HepG2 (cell line): ENCODE data around the gene CDYL. TPM values are rescaled to one million over a fixed set of nuclear protein-coding genes. Genes with fewer than 3 reads are reported as not detected.

Experiments used
- ATAC-seq: fragments of 200-7000 bp; cut with Tn5 transposase; 3 replicates; pipeline ENCODE4 v1.9.1; 2020; ENCODE audit warnings: mild to moderate bottlenecking, moderate library complexity
- BruUV-seq: library from RNA; stranded (reverse); fragments of 400-500 nt; replicated peaks from 2 replicates; lab custom pipeline; 2021; lab: Mats Ljungman, UMichigan
- CTCF ChIA-PET: fragments of 300-600 bp; formaldehyde crosslinking; extraction: SDS; loops from one replicate; lab custom pipeline; 2021; ENCODE audit warnings: low total read pairs, inconsistent platforms, low intra/inter-chr PET ratio; lab: Yijun Ruan, JAX
- POLR2A ChIA-PET: fragments of 350-600 bp; sonication (Branson Sonifier 250); formaldehyde crosslinking; loops from one replicate; lab custom pipeline; 2020; ENCODE audit warnings: antibody characterized with exemption, inconsistent platforms; lab: Yijun Ruan, JAX
- DNase-seq: peaks from one replicate; pipeline ENCODE4 v3.0.0-alpha.2; 2015; ENCODE audit warnings: low spot score
- FAIRE-seq: peaks from 3 replicates; lab custom pipeline; 2011; peaks lifted over from hg19 to GRCh38; lab: Jason Lieb, UNC
- H2AFZ ChIP-seq: one replicate; pipeline ENCODE4 v1.6.1; 2011; ENCODE audit warnings: low read length, inconsistent platforms
- H3K27ac ChIP-seq: fragments of 300-600 bp; 3 replicates; pipeline ENCODE4 v1.8.0; 2011; ENCODE audit warnings: mixed run types, mild to moderate bottlenecking, mixed read lengths, low read length, inconsistent platforms; ENCODE audit not compliant: insufficient read depth; ENCODE audit errors: extremely low read length
- H3K27me3 ChIP-seq, 2 experiments: fragments of 200-600 bp in 1 of 2; 2 replicates in 1 of 2; 3 replicates in 1 of 2; pipeline versions ENCODE4 v1.6.0 to v1.8.0; 2011; ENCODE audit warnings: low read length in 2 of 2, mild to moderate bottlenecking in 2 of 2, moderate library complexity in 2 of 2, inconsistent platforms in 1 of 2; ENCODE audit not compliant: insufficient read depth in 2 of 2, control insufficient read depth in 1 of 2
- H3K36me3 ChIP-seq, 2 experiments: fragments of 200-600 bp in 1 of 2; replicated peaks in 1 of 2; 2 replicates in 1 of 2; 3 replicates in 1 of 2; pipeline versions ENCODE4 v1.5.1 to v1.8.0; 2011; ENCODE audit warnings: low read length in 2 of 2, inconsistent platforms in 1 of 2; ENCODE audit not compliant: insufficient read depth in 2 of 2, control insufficient read depth in 1 of 2
- H3K4me1 ChIP-seq: 2 replicates; pipeline ENCODE4 v1.5.1; 2012; ENCODE audit warnings: low read length, inconsistent platforms; ENCODE audit not compliant: insufficient read depth
- H3K4me2 ChIP-seq: 2 replicates; pipeline ENCODE4 v1.6.0; 2011; ENCODE audit warnings: low read depth, low read length, inconsistent platforms
- H3K4me3 ChIP-seq, 3 experiments: fragments of 200-600 bp in 1 of 3; sonication (generic), shearing (Covaris generic) in 1 of 3; replicated peaks in 1 of 3; 2 replicates each; pipeline ENCODE4 v1.5.1; 2011 to 2016; ENCODE audit warnings: low read length in 3 of 3, inconsistent platforms in 2 of 3, low read depth in 2 of 3, mild to moderate bottlenecking in 2 of 3, control low read depth in 1 of 3, mixed read lengths in 1 of 3; ENCODE audit not compliant: insufficient read depth in 1 of 3
- H3K79me2 ChIP-seq: one replicate; pipeline ENCODE4 v1.6.1; 2011; ENCODE audit warnings: low read length, inconsistent platforms; ENCODE audit not compliant: insufficient read depth
- H3K9ac ChIP-seq: 2 replicates; pipeline ENCODE4 v1.6.0; 2011; ENCODE audit warnings: mild to moderate bottlenecking, low read depth, low read length, inconsistent platforms; ENCODE audit not compliant: insufficient read depth
- H3K9me3 ChIP-seq: 2 replicates; pipeline ENCODE4 v1.5.1; 2012; ENCODE audit warnings: mild to moderate bottlenecking, low read length
- H4K20me1 ChIP-seq: 2 replicates; pipeline ENCODE4 v1.6.0; 2011; ENCODE audit warnings: inconsistent platforms, mild to moderate bottlenecking, low read length, moderate library complexity; ENCODE audit not compliant: insufficient read depth
- ISX ChIP-seq: sonication (generic); formaldehyde crosslinking; conservative IDR thresholded peaks from 2 replicates; pipeline ENCODE4 v1.5.0; 2020; ENCODE audit warnings: missing genetic modification reagents
- KDM5B ChIP-seq: sonication (generic); formaldehyde crosslinking; IDR thresholded peaks from 2 replicates; pipeline ENCODE4 v1.4.0; 2020; ENCODE audit warnings: missing genetic modification reagents, mild to moderate bottlenecking, borderline replicate concordance
- PITX1 ChIP-seq: sonication (generic); formaldehyde crosslinking; IDR thresholded peaks from 2 replicates; pipeline ENCODE4 v1.5.1; 2020; ENCODE audit warnings: mild to moderate bottlenecking, missing genetic modification reagents
- RAD51 ChIP-seq: fragments of 450-650 bp; IDR thresholded peaks from 2 replicates; pipeline ENCODE4 v1.6.1; 2016; ENCODE audit warnings: borderline replicate concordance
- TEAD3 ChIP-seq: optimal IDR thresholded peaks from 2 replicates; pipeline ENCODE3; 2016; ENCODE audit warnings: borderline replicate concordance
- ZFYVE20 ChIP-seq: sonication (generic); formaldehyde crosslinking; IDR thresholded peaks from 2 replicates; pipeline ENCODE4 v1.8.0; 2023; ENCODE audit warnings: low read depth, mild to moderate bottlenecking, moderate library complexity, missing genetic modification reagents, borderline replicate concordance
- ZNF790 ChIP-seq: sonication (generic); formaldehyde crosslinking; IDR thresholded peaks from 2 replicates; pipeline ENCODE4 v1.8.0; 2022; ENCODE audit warnings: missing genetic modification reagents, mild to moderate bottlenecking, borderline replicate concordance
- ZNF891 ChIP-seq: sonication (generic); formaldehyde crosslinking; IDR thresholded peaks from 2 replicates; pipeline ENCODE4 v1.5.0; 2020; ENCODE audit warnings: mild to moderate bottlenecking, missing genetic modification reagents
- WGBS: methylation state at CpG from one replicate; pipeline ENCODE4 v1.1.6; 2017; ENCODE audit warnings: low lambda C conversion rate; 5-methylcytosine and 5-hydroxymethylcytosine counted together
- in situ Hi-C: cut with HindIII; loops from 2 replicates; pipeline ENCODE4 v1.10.0; 2017; ENCODE audit warnings: low pct_unique_long_range_greater_than_20kb; ENCODE audit not compliant: extremely low pct_ligation_motif_present
- intact Hi-C: fragments of 100-400 bp; cut with micrococcal nuclease; formaldehyde crosslinking; loops from one replicate; pipeline ENCODE4 v1.10.0; 2022; ENCODE audit not compliant: unreplicated experiment
- polyA plus RNA-seq, 8 experiments: library from polyadenylated mRNA; depleted of rRNA in 3 of 8; stranded (reverse) in 7 of 8; unstranded in 1 of 8; fragments of >200 nt; fragmentation: Illumina TruSeq in 4 of 8; extraction: Trizol in 4 of 8; gene quantifications; 2 replicates each; pipeline versions ENCODE4 v1.2.1 to v1.2.3, GENCODE V29; 2011 to 2016; ENCODE audit warnings: low read depth in 4 of 8, missing spikeins in 1 of 8, mixed read lengths in 1 of 8; ENCODE audit not compliant: insufficient read depth in 1 of 8
- total RNA-seq, 5 experiments: library from RNA; depleted of rRNA; stranded (reverse); fragments of >200 nt; fragmentation: Illumina TruSeq; extraction: Trizol; gene quantifications; 2 replicates each; pipeline ENCODE4 v1.2.3, GENCODE V29; 2016; ENCODE audit warnings: low read depth in 1 of 5
- TF ChIP-seq, protein P1 (sequence below): IDR thresholded peaks from 2 replicates; pipeline ENCODE4 v1.6.1; 2016
- TF ChIP-seq, protein P2 (sequence below): sonication (generic); formaldehyde crosslinking; IDR thresholded peaks from 2 replicates; pipeline ENCODE4 v1.4.0; 2020; ENCODE audit warnings: missing genetic modification reagents
- TF ChIP-seq, protein P3 (sequence below): sonication (generic); formaldehyde crosslinking; IDR thresholded peaks from 2 replicates; pipeline ENCODE4 v1.8.0; 2022; ENCODE audit warnings: missing genetic modification reagents, low read depth, mild to moderate bottlenecking, borderline replicate concordance
- TF ChIP-seq, protein P4 (sequence below): sonication (generic); formaldehyde crosslinking; IDR thresholded peaks from 2 replicates; pipeline ENCODE4 v1.5.1; 2020; ENCODE audit warnings: mild to moderate bottlenecking, moderate library complexity, missing genetic modification reagents
- TF ChIP-seq, protein P5 (sequence below): sonication (generic); formaldehyde crosslinking; IDR thresholded peaks from 2 replicates; pipeline ENCODE4 v1.4.0; 2020; ENCODE audit warnings: missing genetic modification reagents

The CDYL gene
- total and polyA plus RNA-seq, 2 of the 13 experiments (the other 11 are each of a cell fraction or from before 2014, with no cell fraction given) = 22.8 to 105 TPM

DNA sequence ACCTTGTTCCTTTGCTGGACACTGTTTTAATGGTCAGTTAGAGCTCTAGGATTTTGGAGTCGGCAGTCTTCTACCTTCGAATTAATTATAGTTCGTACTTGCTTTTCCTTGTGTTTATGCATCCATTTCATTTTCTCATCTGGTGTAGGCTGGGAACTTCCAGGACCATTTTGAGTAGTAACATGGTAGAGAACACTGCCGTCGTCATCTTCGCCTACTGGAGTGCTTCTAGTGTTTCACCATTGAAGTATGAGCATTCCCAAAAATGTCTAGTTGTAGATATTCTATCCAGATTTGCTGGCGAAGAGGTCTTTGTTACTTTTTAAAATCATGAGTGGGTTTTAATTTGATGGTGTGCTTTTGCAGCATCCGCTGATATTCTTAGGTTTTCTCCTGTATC lies 36.9 kb downstream of the CDYL start:
- FAIRE-seq (no peak), ATAC-seq (no peak), DNase-seq (no peak)
- H4K20me1 ChIP-seq = peaks cover 8% of the 10 kb centered on the region; the same call in 1 of the 2 replicates
- TF ChIP-seq, protein P1, sequence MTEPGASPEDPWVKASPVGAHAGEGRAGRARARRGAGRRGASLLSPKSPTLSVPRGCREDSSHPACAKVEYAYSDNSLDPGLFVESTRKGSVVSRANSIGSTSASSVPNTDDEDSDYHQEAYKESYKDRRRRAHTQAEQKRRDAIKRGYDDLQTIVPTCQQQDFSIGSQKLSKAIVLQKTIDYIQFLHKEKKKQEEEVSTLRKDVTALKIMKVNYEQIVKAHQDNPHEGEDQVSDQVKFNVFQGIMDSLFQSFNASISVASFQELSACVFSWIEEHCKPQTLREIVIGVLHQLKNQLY (CRISPR knock-in tag) = no peak
- intact Hi-C loops (no loop called here), in situ Hi-C loops (no loop called here)
- ChIA-PET POLR2A (no interaction called here), CTCF (no interaction called here)
- H3K27me3 ChIP-seq = no peaks in the 10 kb centered on the region
- H3K36me3 ChIP-seq = no peaks in the 10 kb centered on the region
- peaks cover 7% of the 10 kb centered on the region; the same call in 1 of the 2 replicates for H3K9me3 ChIP-seq
- no TSS peak for BruUV-seq
- no peak overlapping the region for H3K4me3 ChIP-seq
- H3K79me2 ChIP-seq = peaks cover 84% of the 10 kb centered on the region
- no peak overlapping the region for H3K9ac ChIP-seq
- H3K4me1 ChIP-seq = peaks cover 44% of the 10 kb centered on the region
- no peak overlapping the region for H3K4me2 ChIP-seq
- 95% methylated on average over 8 of the region's 8 CpGs for WGBS
- no peak overlapping the region for H3K27ac ChIP-seq
- no peak overlapping the region for H2AFZ ChIP-seq

DNA sequence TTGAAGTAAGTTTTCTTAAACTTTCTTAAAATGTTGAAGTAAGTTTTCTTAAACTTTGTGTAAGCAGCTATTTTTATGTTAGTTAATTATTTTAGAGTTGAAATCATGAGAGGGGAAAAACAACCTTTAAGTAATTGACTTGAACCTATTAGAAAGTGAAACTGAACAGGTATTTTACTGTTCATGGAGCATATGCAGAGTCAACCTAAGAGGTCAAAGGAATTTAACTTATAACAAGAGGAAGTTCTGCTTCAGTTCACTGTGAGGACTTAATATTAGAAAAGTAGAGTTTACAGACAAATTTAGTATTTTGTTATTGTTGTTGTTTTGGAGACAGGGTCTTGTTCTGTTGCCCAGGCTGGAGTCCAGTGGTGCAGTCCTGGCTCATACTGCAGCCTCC lies 38.0 kb downstream of the CDYL start:
- Histone ChIP-seq H3K4me1 (peaks cover 33% of the 10 kb centered on the region), H3K27me3 (no peaks in the 10 kb centered on the region), H3K9me3 (peaks cover 2% of the 10 kb centered on the region; the same call in 1 of the 2 replicates), H3K9ac (no peak overlapping the region), H2AFZ (no peak overlapping the region), H3K4me2 (no peak overlapping the region), H4K20me1 (peaks cover 6% of the 10 kb centered on the region; the same call in 1 of the 2 replicates), H3K36me3 (no peaks in the 10 kb centered on the region), H3K4me3 (no peak overlapping the region), H3K79me2 (peaks cover 83% of the 10 kb centered on the region), H3K27ac (no peak overlapping the region)
- ATAC-seq = no peak
- ChIA-PET POLR2A (no interaction called here), CTCF (no interaction called here)
- no peak for FAIRE-seq
- no TSS peak for BruUV-seq
- in situ Hi-C loops = no loop called here
- DNase-seq = no peak
- intact Hi-C loops = no loop called here
- TF ChIP-seq ZFYVE20 = no peak
- no peak for TF ChIP-seq ZNF790
- no peak for TF ChIP-seq TEAD3
- TF ChIP-seq, protein P2, sequence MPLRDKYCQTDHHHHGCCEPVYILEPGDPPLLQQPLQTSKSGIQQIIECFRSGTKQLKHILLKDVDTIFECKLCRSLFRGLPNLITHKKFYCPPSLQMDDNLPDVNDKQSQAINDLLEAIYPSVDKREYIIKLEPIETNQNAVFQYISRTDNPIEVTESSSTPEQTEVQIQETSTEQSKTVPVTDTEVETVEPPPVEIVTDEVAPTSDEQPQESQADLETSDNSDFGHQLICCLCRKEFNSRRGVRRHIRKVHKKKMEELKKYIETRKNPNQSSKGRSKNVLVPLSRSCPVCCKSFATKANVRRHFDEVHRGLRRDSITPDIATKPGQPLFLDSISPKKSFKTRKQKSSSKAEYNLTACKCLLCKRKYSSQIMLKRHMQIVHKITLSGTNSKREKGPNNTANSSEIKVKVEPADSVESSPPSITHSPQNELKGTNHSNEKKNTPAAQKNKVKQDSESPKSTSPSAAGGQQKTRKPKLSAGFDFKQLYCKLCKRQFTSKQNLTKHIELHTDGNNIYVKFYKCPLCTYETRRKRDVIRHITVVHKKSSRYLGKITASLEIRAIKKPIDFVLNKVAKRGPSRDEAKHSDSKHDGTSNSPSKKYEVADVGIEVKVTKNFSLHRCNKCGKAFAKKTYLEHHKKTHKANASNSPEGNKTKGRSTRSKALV = no peak
- TF ChIP-seq, protein P3, sequence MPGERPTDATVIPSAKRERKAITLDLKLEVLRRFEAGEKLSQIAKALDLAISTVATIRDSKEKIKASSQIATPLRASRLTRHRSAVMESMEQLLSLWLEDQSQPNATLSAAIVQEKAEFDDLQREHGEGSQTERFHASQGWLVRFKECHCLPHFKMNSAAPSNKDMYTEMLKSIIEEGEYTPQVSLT (CRISPR knock-in tag) = no peak
- no peak for TF ChIP-seq ZNF891 (CRISPR knock-in tag)
- TF ChIP-seq RAD51 = no peak
- no peak for TF ChIP-seq ISX (CRISPR knock-in tag)
- TF ChIP-seq PITX1 (CRISPR knock-in tag) = no peak
- TF ChIP-seq KDM5B (CRISPR knock-in tag) = no peak
- TF ChIP-seq, protein P4, sequence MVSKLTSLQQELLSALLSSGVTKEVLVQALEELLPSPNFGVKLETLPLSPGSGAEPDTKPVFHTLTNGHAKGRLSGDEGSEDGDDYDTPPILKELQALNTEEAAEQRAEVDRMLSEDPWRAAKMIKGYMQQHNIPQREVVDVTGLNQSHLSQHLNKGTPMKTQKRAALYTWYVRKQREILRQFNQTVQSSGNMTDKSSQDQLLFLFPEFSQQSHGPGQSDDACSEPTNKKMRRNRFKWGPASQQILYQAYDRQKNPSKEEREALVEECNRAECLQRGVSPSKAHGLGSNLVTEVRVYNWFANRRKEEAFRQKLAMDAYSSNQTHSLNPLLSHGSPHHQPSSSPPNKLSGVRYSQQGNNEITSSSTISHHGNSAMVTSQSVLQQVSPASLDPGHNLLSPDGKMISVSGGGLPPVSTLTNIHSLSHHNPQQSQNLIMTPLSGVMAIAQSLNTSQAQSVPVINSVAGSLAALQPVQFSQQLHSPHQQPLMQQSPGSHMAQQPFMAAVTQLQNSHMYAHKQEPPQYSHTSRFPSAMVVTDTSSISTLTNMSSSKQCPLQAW (CRISPR knock-in tag) = no peak
- TF ChIP-seq, protein P5, sequence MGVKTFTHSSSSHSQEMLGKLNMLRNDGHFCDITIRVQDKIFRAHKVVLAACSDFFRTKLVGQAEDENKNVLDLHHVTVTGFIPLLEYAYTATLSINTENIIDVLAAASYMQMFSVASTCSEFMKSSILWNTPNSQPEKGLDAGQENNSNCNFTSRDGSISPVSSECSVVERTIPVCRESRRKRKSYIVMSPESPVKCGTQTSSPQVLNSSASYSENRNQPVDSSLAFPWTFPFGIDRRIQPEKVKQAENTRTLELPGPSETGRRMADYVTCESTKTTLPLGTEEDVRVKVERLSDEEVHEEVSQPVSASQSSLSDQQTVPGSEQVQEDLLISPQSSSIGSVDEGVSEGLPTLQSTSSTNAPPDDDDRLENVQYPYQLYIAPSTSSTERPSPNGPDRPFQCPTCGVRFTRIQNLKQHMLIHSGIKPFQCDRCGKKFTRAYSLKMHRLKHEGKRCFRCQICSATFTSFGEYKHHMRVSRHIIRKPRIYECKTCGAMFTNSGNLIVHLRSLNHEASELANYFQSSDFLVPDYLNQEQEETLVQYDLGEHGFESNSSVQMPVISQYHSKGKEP = no peak
